Measurements from ENCODE around the gene ZNF771.

DNA sequence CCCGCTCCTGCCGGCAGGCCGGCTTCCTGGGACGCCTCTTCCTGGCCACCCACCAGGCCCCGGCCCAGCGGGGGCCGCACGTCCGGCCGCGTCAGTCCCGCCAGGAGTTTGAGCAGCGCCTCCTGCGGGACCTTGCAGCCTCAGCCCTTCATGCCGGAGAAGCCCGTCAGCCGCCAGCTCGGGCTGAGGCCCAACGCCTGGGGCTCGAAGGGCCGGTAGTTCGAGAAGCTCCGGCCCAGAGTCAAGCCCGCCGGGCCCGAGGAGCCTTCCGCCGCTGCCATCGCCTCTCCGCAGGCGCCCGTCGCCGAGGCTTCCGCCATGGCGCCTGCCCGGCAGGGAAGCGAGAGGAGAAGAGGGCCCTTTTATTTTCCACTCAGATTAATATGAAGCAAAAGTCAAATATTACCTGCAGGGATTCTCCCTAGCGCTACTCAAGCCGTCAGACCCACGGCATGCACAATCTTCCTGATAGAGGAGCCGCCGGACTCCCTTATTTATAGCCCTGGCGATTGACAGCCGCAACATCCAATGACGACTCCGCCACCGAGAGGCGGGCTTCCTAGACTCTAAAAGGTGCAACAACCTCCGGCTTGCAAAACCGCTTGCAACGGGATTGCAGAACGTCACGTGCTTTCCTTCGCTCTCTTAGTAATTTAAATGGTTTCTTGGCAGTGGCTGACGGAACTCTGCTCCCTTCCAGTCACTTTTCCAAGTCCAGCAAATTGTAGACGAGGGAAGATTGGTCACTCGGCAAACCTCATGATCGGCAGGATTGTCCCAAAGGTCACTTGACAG is 38.2 kb downstream of the ZNF771 start, which contains the start of gene SEPHS2:
- TF ChIP-seq RFX5 (IDR thresholded peaks at IDR 0.05; ENCODE audit: low read length) (no peak), NFIC (IDR thresholded peaks at IDR 0.05; ENCODE audit: borderline replicate concordance) (no peak), MXI1 (IDR thresholded peaks at IDR 0.05; ENCODE audit: low read depth, low read length) (peak; percentile 96), YY1 (IDR thresholded peaks at IDR 0.05; ENCODE audit: low read depth) (peak; percentile 66)
- TF ChIP-seq, protein P1, sequence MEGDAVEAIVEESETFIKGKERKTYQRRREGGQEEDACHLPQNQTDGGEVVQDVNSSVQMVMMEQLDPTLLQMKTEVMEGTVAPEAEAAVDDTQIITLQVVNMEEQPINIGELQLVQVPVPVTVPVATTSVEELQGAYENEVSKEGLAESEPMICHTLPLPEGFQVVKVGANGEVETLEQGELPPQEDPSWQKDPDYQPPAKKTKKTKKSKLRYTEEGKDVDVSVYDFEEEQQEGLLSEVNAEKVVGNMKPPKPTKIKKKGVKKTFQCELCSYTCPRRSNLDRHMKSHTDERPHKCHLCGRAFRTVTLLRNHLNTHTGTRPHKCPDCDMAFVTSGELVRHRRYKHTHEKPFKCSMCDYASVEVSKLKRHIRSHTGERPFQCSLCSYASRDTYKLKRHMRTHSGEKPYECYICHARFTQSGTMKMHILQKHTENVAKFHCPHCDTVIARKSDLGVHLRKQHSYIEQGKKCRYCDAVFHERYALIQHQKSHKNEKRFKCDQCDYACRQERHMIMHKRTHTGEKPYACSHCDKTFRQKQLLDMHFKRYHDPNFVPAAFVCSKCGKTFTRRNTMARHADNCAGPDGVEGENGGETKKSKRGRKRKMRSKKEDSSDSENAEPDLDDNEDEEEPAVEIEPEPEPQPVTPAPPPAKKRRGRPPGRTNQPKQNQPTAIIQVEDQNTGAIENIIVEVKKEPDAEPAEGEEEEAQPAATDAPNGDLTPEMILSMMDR (IDR thresholded peaks at IDR 0.05): peak; percentile 56
